Neural progenitor cell (in vitro differentiated cells): ENCODE results near the gene ACAD9. TPM values are rescaled to one million over a fixed set of nuclear protein-coding genes. Genes with fewer than 3 reads are reported as not detected.

Experiments used
- DNase-seq: peaks from one replicate; pipeline ENCODE4 v3.0.0-alpha.2; 2016; ENCODE audit warnings: low spot score
- H2AFZ ChIP-seq: fragments of 200-600 bp; sonication (generic); replicated peaks from 2 replicates; pipeline ENCODE4 v1.6.1; 2016; ENCODE audit warnings: antibody characterized with exemption
- H3F3A ChIP-seq: fragments of 200-600 bp; sonication (generic); 2 replicates; pipeline ENCODE4 v1.6.1; 2016; ENCODE audit warnings: antibody characterized with exemption, low read depth
- H3K27ac ChIP-seq: fragments of 200-600 bp; sonication (generic); 2 replicates; pipeline ENCODE4 v1.5.1; 2016; ENCODE audit warnings: mild to moderate bottlenecking
- H3K27me3 ChIP-seq: fragments of 200-600 bp; sonication (generic); 2 replicates; pipeline ENCODE4 v1.6.1; 2016; ENCODE audit warnings: mild to moderate bottlenecking, moderate library complexity
- H3K36me3 ChIP-seq: fragments of 200-600 bp; sonication (generic); 2 replicates; pipeline ENCODE4 v1.5.1; 2016
- H3K4me1 ChIP-seq: fragments of 200-600 bp; sonication (generic); 2 replicates; pipeline ENCODE4 v1.6.1; 2016; ENCODE audit warnings: mixed run types
- H3K4me2 ChIP-seq: fragments of 200-600 bp; sonication (generic); 2 replicates; pipeline ENCODE4 v1.6.1; 2016
- H3K4me3 ChIP-seq: fragments of 200-600 bp; sonication (generic); 2 replicates; pipeline ENCODE4 v1.5.1; 2016
- H3K79me2 ChIP-seq: fragments of 200-600 bp; sonication (generic); 2 replicates; pipeline ENCODE4 v1.6.1; 2016; ENCODE audit warnings: low read depth
- H3K9ac ChIP-seq: fragments of 200-600 bp; sonication (generic); 2 replicates; pipeline ENCODE4 v1.6.1; 2016
- H3K9me3 ChIP-seq: fragments of 200-600 bp; sonication (generic); 2 replicates; pipeline ENCODE4 v1.5.1; 2016; ENCODE audit warnings: low read depth
- H4K20me1 ChIP-seq: fragments of 200-600 bp; sonication (generic); 2 replicates; pipeline ENCODE4 v1.6.1; 2016; ENCODE audit warnings: low read depth
- H3K27ac Mint-ChIP-seq: 3 replicates; pipeline ENCODE4 v1.8.0; 2021; ENCODE audit warnings: mixed read lengths
- H3K27me3 Mint-ChIP-seq: 2 replicates; pipeline ENCODE4 v1.8.0; 2022; ENCODE audit warnings: low read depth, mild to moderate bottlenecking, inconsistent platforms, moderate library complexity, mixed read lengths; ENCODE audit not compliant: insufficient read depth
- H3K36me3 Mint-ChIP-seq: 3 replicates; pipeline ENCODE4 v1.8.0; 2021; ENCODE audit warnings: mixed read lengths
- H3K4me1 Mint-ChIP-seq: 3 replicates; pipeline ENCODE4 v1.8.0; 2021; ENCODE audit warnings: mixed read lengths
- H3K4me3 Mint-ChIP-seq: 3 replicates; pipeline ENCODE4 v1.8.0; 2021; ENCODE audit warnings: mild to moderate bottlenecking, moderate library complexity, mixed read lengths
- H3K9me3 Mint-ChIP-seq: 3 replicates; pipeline ENCODE4 v1.8.0; 2020; ENCODE audit warnings: mixed read lengths
- EZH2 ChIP-seq: fragments of 200-600 bp; sonication (generic); IDR thresholded peaks from 2 replicates; pipeline ENCODE4 v1.6.1; 2017; ENCODE audit warnings: antibody characterized with exemption, mild to moderate bottlenecking, moderate library complexity
- EZH2phosphoT487 ChIP-seq: fragments of 200-600 bp; sonication (generic); IDR thresholded peaks from 2 replicates; pipeline ENCODE4 v1.6.1; 2017; ENCODE audit warnings: antibody characterized with exemption
- total RNA-seq: library from RNA; depleted of rRNA; stranded (reverse); fragments of >200 nt; gene quantifications from 2 replicates; pipeline ENCODE4 v1.2.3, GENCODE V29; 2015; ENCODE audit warnings: low replicate concordance
- TF ChIP-seq, protein P1 (sequence below): fragments of 200-600 bp; sonication (generic); IDR thresholded peaks from 2 replicates; pipeline ENCODE4 v1.5.1; 2017; ENCODE audit warnings: antibody characterized with exemption, mild to moderate bottlenecking

ACAD9 gene
- total RNA-seq, 1 donor from 2014 or later, result 25.0 TPM

DNA sequence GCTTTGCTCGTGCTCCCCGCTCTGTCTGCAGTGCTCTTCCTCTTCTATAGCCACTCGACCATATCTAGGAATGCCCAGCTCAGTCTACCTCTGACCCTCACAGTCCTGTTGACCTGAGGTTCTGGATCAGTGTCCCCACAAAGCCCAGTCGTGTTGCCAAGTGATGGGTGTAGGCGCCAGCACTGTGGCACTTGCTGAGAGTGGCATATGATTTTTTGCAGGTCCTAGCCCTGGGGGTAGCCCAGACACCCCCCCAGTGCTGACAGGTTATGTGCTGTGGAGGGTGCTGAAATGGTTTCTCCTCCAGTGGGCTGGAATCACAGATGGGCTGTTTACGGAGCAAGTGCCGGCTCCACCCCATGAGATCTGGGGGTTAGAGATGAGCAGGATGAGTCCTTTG is 32.5 kb downstream of the ACAD9 start:
- no peak for DNase-seq
- no peaks in the 10 kb centered on the region for H3K36me3 ChIP-seq
- Mint-ChIP-seq H3K9me3 (no peaks in the 10 kb centered on the region), H3K4me3 (no peak overlapping the region), H3K27me3 (no peaks in the 10 kb centered on the region), H3K4me1 (no peaks in the 10 kb centered on the region), H3K27ac (no peak overlapping the region), H3K36me3 (peaks cover 30% of the 10 kb centered on the region)
- no peaks in the 10 kb centered on the region for H3K27me3 ChIP-seq
- no peaks in the 10 kb centered on the region for H4K20me1 ChIP-seq
- H3K4me1 ChIP-seq, result no peaks in the 10 kb centered on the region
- H3K9me3 ChIP-seq, result no peaks in the 10 kb centered on the region
- no peaks in the 10 kb centered on the region for H3K79me2 ChIP-seq
- no peak overlapping the region for H2AFZ ChIP-seq
- H3K9ac ChIP-seq, result no peak overlapping the region
- H3K27ac ChIP-seq, result no peak overlapping the region
- TF ChIP-seq EZH2phosphoT487 (no peak), EZH2 (no peak)
- TF ChIP-seq, protein P1, sequence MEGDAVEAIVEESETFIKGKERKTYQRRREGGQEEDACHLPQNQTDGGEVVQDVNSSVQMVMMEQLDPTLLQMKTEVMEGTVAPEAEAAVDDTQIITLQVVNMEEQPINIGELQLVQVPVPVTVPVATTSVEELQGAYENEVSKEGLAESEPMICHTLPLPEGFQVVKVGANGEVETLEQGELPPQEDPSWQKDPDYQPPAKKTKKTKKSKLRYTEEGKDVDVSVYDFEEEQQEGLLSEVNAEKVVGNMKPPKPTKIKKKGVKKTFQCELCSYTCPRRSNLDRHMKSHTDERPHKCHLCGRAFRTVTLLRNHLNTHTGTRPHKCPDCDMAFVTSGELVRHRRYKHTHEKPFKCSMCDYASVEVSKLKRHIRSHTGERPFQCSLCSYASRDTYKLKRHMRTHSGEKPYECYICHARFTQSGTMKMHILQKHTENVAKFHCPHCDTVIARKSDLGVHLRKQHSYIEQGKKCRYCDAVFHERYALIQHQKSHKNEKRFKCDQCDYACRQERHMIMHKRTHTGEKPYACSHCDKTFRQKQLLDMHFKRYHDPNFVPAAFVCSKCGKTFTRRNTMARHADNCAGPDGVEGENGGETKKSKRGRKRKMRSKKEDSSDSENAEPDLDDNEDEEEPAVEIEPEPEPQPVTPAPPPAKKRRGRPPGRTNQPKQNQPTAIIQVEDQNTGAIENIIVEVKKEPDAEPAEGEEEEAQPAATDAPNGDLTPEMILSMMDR, result no peak
- no peak overlapping the region for H3K4me2 ChIP-seq
- no peaks in the 10 kb centered on the region for H3F3A ChIP-seq
- no peak overlapping the region for H3K4me3 ChIP-seq

DNA sequence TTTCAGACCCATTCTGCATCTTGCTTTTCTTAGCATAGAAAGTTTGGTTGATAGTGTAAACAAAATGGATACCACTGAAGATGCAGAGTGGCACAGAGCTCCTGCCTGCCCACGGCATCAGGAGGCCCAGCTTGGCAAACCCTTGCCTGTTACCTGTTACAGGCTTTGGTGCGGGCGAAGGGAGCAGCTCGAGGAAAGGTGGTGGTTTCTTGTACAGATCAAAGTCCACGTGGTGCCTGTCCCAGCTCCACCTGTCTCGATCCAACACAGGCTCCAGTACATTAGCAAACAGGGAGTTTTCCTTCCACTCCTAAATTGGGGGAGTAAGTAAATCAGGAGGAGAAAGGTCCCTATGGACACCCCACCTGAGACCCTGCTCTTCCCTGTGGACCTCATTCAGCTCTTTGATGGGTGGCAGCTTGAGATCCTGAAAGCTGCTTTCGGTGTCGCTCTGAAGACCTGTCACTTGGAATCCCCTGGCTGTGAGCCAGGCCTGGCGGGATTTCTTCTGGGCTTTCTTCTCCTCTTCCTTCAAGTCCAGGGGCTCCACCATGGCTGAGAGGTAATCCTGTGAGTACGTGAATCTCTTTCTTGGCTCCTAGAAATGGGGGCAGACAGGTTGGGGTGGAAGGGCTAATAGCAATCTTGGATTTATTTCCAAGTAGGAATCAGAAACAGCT is 35.7 kb downstream of the ACAD9 start:
- peaks cover 53% of the 10 kb centered on the region for H3K36me3 Mint-ChIP-seq
- no peak for TF ChIP-seq EZH2phosphoT487
- TF ChIP-seq, protein P1, result no peak
- TF ChIP-seq EZH2, result no peak
- no peaks in the 10 kb centered on the region for H3K4me1 Mint-ChIP-seq

DNA sequence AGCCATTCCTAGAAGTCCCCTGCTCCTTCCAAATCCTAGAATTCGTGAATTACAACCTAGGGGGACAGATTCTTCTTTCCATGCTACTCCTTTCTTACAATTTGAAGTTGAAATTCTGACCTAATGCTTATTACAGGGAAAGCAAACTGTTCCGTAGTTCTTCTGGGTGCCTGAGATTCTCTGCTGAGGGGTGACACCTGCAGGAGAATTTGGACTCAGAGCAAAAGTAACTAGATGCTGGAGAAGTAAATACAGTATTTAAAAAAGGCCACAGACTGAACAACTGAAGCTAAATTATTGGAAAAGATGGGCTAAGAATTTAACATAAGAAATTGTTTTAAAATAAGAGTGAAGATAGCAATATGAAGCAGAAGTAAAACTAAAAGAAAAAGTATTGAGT is 37.9 kb downstream of the ACAD9 start:
- Histone ChIP-seq H3K4me1 (no peaks in the 10 kb centered on the region), H3K79me2 (no peaks in the 10 kb centered on the region), H3K9me3 (no peaks in the 10 kb centered on the region), H3K4me2 (no peak overlapping the region), H4K20me1 (no peaks in the 10 kb centered on the region), H3K4me3 (no peak overlapping the region), H3K9ac (no peak overlapping the region), H3K27me3 (no peaks in the 10 kb centered on the region), H2AFZ (no peak overlapping the region), H3K27ac (no peak overlapping the region), H3F3A (no peaks in the 10 kb centered on the region), H3K36me3 (no peaks in the 10 kb centered on the region)
- Mint-ChIP-seq H3K4me1 (no peaks in the 10 kb centered on the region), H3K9me3 (peaks cover 31% of the 10 kb centered on the region), H3K4me3 (no peak overlapping the region), H3K27me3 (peaks cover 7% of the 10 kb centered on the region), H3K27ac (no peak overlapping the region), H3K36me3 (peaks cover 64% of the 10 kb centered on the region)
- TF ChIP-seq, protein P1, result no peak
- TF ChIP-seq EZH2phosphoT487 (no peak), EZH2 (no peak)
- DNase-seq, result no peak

More for the DNA sequence above, 35.7 kb downstream of the ACAD9 start:
- H3K9me3 Mint-ChIP-seq, result peaks cover 14% of the 10 kb centered on the region
- H3K4me3 Mint-ChIP-seq, result no peak overlapping the region
- Histone ChIP-seq H3K27me3 (no peaks in the 10 kb centered on the region), H3K79me2 (no peaks in the 10 kb centered on the region), H3K36me3 (no peaks in the 10 kb centered on the region), H3K9me3 (no peaks in the 10 kb centered on the region), H3F3A (no peaks in the 10 kb centered on the region), H3K27ac (no peak overlapping the region), H2AFZ (no peak overlapping the region), H3K4me1 (no peaks in the 10 kb centered on the region), H3K9ac (no peak overlapping the region), H4K20me1 (no peaks in the 10 kb centered on the region), H3K4me2 (no peak overlapping the region), H3K4me3 (no peak overlapping the region)
- no peaks in the 10 kb centered on the region for H3K27me3 Mint-ChIP-seq
- no peak overlapping the region for H3K27ac Mint-ChIP-seq
- DNase-seq, result no peak
